ENCODE measurements around the gene ZNRF2.

ZNRF2 gene

DNA sequence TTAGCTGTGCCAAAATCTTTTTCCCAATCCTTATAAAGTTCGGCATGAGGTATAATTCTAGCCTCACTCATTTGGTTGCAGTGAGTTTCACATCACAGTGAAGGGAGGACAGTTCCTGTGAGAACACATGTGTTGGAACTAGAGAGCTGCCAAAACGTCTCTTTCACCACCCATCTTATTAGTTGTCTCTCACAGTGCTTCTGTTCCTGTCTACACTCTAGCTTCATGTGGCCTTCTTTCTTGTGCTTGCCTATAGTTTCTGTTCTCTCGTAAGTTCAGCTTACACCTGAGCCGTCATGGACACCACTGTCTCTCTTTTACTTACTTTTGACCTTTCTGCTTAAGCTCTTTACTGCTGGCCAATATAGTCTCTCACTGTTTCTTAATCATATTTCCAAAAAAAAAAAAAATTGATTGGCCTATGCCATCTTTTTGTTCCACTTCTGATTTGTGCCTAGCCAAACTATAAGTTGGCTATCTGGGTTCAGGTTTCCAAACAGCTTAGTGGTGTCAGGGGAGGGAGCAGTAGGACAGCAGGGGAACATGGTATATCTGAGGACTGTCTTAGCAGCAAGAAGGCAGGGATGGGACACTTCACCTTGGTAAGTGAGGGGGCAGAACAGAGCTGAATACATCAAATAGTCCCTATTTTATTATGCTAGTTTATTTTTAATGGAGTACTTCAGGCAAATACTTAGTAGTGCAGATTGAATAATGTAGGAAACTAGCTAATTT lies 38.0 kb downstream of the ZNRF2 start:
- DNase-seq (ENCODE audit: low spot score) = no peak

DNA sequence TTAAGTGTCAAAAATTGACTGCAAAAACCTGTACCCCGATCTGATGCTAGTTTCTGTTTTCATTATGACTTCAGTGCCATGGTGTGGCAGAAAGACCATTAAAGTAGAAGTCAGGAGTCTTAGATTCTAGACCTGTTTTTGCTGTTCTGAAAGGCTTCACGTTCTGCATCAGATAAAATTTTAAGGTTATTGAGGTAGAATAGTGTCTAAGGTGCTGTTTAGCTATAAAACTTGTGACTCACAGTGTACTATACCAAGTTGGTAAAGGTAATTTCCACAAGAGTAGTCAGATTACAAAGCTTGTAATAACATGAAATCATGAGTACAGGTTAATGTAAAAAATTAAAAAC lies 38.6 kb downstream of the ZNRF2 start:
- no peak for DNase-seq (ENCODE audit: low spot score)

DNA sequence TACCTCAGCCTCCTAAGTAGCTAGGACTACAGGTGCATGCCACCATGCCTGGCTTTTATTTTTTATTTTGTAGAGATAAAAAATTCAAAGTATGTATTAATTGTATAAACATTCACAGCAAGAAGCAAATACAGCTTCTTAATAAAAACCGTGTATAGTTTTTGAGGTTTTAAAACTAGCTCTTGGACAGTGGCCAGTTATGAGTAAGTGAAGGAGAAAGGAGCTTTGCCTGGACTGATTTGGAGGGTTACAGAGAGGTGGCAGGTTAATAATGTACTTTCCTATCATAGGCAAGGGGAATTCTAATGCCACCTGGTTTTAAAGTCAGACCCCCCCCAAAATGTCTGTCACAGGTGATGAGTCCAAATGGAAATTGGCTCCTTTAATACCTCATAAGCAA lies 43.4 kb downstream of the ZNRF2 start:
- no peak for DNase-seq (ENCODE audit: low spot score)

DNA sequence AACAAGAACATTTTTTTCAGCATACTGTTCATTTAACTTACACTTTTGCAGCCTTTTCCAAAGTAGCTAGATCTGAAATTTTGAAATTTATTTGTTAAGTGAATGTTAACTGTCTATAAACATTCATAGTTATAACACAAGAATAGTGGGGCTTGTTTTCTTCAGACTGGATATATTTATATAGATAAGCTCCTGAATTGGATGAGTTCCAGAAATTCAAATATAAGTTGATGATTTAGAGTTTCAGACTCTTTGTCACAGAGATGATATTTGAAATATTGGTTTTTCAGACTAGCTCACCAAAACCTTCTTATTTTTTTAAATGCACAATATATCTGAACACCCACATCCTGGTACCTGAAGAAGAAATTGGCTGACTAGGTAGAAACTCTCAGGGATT lies 44.0 kb downstream of the ZNRF2 start:
- DNase-seq (ENCODE audit: low spot score) = no peak

DNA sequence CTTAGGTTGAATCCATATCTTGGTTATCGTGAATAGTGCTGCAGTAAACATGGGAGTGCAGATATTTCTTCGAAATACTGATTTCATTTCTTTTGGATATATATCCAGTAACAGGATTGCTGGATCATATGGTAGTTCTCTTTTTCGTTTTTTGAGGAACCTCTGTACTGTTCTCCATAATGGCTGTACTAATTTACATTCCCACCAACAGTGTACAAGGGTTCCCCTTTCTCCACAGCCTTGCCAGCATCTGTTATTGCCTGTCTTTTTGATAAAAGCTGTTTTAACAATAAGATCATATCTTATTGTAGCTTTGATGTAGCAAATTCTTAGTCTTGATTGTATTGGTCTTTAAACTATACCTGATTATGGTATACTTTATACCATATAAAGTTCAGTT lies 45.3 kb downstream of the ZNRF2 start:
- DNase-seq (ENCODE audit: low spot score) = no peak

DNA sequence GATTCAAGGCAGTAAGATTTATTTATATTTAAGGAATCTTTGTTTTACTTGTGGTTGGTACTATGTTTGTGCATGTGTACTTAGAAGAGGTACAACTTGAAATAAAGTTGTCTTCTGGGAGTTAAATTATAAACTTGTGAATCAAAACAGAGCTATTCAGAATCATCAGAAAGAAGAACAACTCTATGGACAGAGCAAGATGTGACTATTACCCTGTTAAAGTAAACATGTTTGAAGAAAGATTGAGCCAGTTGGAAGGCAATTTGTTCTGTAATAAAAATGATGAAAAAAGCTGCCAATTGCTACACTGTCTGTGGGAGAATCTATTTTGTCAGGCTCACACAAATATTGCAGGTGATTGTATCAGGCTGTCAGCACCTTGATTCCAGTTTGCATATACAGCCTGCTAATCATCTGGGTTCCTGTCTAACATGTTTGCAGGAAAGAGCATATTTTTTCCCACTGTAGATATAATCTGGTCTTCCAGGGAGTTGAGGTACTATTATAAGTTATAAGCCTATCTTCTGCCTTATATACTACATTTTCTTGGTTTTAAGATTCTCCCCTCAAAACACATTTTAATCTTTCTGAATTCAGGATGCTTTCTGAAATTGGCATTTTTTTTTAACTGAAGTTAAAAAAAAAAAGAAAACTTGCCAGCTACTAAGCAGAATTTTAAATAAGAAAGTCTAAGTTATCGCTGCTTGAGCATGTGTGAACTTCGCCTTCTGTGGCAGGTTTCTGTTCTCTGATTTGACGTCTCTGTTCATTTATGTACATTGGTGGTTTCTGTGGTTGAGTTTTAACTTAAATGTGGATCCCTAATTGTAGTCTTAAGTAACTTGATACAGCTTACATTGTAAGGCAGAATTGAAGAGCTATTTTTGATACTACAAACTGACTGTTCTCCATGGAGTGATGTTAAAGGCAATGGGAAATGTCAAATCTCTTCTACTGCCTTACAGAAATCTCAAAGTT lies 46.0 kb downstream of the ZNRF2 start:
- DNase-seq (ENCODE audit: low spot score) = no peak

DNA sequence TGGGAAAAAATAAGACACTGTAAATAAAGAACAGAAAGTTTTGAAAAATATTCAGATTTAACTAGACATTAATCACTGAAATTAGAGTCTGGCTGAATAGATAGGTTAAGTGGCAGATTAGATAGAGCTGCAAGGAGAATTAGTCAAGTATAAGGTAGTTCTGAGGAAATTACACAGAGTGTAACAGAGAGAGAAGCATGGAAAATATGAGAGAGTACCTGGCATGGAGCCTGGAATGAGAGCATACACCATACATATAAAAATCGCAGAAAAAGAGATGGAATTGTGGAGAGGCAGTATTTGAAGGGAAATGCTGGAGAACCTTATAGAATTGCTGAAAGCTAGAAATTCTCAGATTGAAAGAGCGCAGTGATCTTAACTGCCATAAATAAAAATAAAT lies 46.9 kb downstream of the ZNRF2 start:
- DNase-seq (ENCODE audit: low spot score) = no peak

DNA sequence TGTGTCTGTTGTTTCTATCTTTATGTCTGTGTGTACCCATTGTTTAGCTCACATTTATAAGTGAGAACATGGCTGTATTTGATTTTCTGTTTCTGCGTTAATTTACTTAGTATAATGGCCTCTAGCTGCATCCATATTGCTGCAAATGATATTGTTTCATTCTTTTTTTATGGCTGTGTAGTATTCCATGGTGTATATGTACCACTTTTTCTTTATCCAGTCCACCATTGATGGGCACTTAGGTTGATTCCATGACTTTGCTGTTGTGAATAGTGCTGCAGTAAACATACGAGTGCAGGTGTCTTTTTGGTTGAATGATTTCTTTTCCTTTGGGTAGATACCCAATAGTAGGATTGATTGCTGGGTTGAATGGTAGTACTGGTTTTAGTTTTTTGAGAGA lies 48.2 kb downstream of the ZNRF2 start:
- no peak for DNase-seq (ENCODE audit: low spot score)

DNA sequence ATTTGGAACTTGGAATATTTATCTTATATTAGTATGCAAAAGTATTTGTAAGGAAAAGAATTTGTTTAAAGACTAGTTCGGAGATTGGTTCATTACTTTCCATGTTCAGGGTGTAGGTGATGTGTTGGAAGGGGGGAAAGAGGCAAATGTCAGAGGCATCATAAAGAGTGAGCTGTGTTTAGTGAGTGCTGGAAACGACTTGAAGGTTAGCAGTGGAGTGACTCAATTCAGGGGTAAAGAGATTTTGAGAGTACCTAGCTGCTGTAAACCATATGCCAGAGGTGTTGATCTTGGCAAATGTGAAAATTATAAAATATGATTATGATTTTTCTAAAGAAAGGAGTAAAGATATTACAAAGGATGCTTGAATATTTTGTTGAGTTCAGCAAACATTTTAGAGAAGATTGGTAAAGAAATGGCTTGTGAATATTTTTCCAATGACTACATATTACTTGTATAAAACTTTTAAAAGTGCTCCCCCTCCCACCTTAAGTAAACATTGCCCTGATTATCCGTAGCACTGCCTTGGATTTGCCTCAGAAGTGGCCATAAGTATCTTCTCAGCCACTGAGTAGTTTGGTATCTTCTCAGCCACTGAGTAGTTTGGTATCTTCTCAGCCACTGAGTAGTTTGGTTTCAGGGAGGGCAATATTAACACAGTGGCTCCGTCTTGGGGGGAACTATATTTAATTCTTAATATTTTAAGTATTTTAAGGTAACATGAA lies 51.5 kb downstream of the ZNRF2 start:
- no peak for DNase-seq (ENCODE audit: low spot score)

DNA sequence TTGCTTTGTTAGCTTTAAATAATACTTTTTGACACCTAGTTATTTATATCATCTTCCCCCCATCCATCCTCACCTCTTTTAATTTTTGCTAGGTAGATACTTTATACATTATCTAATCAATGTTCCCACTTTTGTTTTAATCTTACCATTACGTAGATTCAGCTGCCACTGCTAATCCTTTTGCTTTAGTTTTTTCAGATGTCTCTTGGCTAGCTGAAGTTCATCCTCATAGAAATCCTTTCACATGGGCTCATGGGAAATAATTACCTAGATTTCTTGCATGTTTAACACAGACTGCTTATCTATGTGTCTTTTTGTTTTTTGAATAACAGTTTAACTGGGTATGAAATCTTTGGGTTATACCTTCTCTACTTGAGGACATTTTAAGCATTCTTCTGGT lies 60.1 kb downstream of the ZNRF2 start:
- DNase-seq (ENCODE audit: low spot score) = no peak

DNA sequence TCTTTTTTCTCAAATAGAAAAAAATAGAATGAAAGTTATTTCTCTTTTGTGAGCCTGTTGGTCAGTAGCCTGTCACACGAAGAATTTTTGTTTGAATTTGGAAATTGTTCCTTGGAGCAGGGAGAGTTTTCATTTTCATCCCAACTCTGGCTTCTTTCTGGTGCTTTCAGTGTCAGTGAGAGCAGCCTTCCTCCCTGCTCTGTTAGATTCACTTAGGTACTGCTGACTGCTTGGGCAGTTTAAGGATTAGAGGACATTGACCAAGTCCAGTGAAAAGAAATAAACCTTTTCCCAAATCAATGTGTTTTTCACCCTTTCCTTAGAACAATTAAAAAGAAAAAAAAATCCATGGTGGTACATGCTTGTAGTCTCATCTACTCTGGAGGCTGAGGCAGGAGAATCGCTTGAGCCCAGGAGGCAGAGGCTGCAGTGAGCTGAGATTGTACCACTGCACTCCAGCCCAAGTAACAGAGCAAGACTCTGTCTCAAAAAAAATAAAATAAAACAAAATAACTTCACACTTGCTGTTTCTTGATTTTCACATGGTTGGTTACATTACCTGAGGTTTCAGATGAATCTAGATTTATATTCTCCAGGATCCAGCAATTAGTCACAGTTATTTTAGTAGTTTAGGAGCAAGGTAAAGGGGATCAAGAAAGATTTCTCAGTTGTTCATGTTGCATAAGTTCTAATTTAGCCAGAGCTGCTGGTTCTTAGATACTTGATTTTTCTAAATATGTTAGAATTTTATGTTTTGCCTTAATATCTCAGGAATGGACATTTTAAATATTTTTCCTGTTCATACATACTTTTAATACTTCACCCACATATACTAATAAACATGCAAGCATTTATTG lies 63.1 kb downstream of the ZNRF2 start:
- no peak for DNase-seq (ENCODE audit: low spot score)

DNA sequence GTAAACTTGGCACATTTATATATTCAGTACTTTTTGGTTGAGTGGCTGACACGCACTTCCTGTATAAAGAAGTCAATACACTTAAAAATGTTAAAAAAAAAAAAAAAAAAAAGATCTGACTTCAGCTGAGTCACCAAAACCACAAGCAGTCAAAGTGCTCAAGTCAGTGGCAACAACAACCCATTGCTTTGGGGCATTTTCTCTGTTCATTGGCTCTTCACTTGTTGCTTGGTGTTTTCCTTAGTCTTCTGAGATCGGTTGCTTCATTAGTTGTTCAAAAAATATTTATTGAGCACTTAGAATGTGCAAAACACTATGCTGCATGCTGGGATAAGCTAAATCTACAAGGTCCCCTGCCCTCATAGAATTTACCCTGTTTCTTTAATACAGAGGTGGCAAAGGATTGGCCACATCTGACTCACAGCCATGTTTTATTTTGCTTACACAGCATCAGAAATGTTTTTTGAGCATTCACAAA lies 63.7 kb downstream of the ZNRF2 start:
- DNase-seq (ENCODE audit: low spot score) = peak; percentile 74

DNA sequence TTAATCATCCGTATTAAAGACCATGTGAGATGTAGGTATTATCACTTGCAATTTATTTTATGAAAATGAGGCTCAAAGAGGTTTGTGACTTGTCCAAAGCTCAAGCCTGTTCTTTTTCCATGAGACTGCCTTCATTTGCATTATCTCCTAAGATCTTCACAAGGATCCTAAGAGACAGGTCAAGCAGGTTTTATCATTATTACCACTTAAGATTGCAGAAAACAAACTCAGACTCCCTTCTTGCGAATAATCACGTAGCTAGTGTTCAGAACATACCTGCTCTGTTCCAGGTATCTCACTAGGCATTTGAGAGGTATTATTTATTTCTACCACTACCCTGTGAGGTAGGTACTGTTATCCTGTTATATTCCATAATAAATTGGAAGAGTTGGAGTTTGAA lies 64.8 kb downstream of the ZNRF2 start:
- DNase-seq (ENCODE audit: low spot score) = no peak

DNA sequence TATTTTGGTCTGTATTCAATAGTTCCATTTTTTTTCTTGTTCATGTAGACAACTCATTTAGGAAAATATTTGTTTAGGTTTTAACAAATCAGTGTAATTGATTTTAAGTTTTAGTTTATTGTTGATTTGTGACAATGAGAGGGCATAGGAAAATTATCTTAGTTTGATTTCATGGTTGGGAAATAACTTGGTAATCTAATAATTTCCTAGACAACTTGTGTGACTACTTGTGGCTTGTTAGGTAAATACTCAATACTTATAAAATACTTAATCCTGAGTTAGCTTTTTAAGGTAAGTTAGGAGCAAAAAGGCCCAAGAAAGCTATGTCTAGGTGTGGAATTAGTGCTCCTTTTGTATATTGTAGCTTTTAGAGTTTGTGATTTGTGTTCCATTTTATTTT lies 65.4 kb downstream of the ZNRF2 start:
- no peak for DNase-seq (ENCODE audit: low spot score)

DNA sequence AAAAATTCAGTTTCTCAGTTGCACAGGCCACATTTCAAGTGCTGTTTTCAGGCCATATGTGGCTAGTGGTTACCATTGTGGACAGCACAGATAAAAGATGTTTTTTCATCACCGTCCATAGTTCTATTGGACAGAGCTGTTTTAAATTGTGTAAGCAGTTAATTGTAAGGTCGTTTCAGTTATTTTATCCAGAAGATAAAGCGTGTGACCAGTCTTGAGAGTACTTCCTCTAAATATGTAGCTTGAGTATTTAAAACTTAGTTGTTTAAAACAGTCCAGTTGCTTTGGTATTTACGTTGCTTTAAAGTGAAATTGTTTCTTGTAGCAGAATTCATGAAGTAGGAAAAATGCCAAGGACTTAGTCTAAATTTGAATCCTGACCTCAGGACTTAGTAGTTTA lies 66.9 kb downstream of the ZNRF2 start:
- no peak for DNase-seq (ENCODE audit: low spot score)

DNA sequence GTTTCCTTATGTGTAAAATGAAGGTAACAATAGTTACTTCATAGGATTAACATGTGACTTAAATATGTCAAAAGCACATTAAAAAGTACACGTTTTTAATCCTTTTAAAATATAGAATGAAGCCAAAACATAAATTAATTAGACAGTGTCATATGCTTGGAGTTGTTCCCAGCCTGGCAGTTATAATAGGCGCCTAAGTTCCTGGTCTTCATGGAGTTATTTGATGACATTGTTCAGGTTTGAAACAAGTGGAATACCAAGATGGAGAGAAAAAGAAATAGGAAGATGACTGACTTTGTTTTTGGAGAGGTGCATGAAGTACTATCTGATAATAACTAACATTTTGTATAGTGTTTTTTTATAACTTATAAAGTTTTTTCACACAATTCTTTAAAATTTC lies 67.3 kb downstream of the ZNRF2 start:
- no peak for DNase-seq (ENCODE audit: low spot score)

DNA sequence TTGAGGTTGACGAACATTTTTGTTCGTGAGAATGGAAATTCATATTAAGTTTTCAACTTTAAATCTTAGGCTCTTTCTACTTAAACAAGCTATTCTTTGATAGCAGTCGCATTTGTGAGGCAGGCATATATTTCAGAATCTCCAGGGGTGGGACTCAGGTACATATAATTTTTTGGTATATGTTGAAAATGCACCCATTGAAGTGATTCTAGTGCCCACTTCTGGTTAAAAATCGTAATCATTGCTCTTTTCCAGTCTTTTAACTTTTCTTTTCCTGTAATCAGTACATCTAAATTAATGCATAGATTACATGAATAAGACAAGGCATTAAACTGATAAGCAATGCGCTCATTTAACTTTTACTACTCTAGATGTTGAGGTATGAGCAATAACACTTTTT lies 67.8 kb downstream of the ZNRF2 start:
- no peak for DNase-seq (ENCODE audit: low spot score)

DNA sequence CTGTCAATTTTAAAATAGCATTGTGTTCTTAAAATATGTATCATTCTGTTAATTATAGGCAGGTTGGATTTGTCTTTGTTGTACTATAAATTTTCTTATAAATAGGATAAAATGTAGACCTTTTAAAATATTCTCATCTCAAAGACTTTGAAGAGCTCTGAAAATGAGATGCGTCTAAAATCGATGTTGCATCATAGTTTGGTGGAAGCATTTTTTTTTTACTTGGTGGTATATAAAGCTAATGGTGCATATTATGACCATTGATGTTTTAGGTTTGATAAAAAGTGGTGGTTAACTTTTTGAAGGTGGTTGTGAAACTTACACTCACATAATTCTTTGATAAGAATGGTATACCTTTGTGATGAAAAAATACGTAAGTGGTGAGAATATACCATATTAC lies 69.1 kb downstream of the ZNRF2 start:
- no peak for DNase-seq (ENCODE audit: low spot score)

DNA sequence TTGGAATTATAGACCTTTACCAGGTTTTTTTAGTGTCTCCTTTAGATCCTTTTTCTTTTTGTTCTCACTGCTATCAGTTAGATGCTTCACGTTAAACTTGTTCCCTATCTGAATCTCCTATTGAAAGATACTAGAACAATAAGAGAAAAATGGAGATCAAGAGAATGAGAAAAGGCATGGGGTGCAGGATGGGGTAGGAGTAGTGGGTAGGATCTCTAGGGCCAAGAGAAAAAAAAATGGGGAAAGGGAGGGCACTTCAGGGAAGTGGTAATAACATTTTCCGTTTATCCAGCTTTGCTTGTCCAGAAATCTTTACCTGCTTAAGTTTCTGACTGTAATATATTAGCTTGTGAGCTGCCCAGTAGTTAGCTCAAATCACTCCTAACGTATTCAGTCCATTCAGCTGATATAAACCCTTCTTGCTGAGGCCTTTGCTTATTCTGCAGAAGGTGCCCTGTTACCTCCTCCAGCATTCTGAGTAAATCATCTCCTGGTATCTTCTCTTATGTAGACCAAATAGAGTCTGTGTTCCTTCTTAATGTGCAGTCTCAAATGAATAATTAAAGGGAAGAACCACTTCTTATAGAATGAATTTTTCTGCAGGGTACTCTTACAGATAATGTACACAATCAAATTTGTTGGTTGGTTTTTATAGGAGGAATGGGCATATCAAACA lies 69.7 kb downstream of the ZNRF2 start:
- DNase-seq (ENCODE audit: low spot score) = no peak

DNA sequence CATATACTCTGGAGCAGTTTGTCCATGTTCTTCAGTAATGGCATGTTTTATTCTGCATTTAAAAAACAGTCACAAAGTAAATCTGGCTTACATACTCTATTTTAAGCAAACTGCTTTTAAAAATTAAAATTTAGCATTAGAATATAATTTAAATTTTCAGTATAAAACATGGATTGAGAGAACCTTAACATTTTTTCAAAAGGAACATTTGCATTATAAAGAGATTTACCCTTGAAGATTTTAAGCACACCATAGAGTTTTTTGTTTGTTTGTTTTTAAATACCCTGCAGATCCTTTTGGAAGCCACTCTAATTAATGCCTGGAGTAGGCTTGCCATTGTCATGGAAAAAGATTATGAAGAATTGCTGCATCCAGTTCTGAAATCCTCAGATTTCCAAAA lies 70.4 kb downstream of the ZNRF2 start:
- no peak for DNase-seq (ENCODE audit: low spot score)

DNA sequence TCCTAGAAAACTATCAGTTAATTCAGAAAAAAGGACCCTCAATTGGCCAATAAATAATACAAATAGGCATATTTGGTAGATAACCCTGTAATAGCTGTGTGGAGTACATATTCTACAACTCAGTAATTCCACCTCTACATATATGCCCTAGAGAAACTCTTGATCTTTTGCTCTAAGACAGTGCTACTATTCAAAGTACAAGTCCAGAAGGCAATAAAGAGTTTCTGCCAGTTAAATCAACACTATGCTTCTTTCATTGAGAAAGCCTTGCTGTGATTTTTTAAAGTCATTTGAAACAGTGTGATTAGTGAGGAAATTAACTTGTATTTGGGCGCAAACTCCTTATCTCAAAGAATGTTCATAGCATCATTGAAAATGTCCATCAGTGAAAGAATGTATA lies 75.6 kb downstream of the ZNRF2 start:
- DNase-seq (ENCODE audit: low spot score) = peak; percentile 23
